Measurements from ENCODE around the gene TMEM141.

- no peak for TF ChIP-seq CTCF (IDR thresholded peaks at IDR 0.05)
- TF ChIP-seq POLR2A (IDR thresholded peaks at IDR 0.05) = no peak
Measured at GRCh38 chr9:136835932-136836904, 45.1 kb downstream of the TMEM141 start.

All from heart left ventricle (tissue), 13 donors.